ENCODE measurements around the gene ITGAL.
A peak's percentile ranks its signal among the peaks of the same experiment; 100 is the strongest.

ITGAL gene

GRCh38 chr16:30491744-30492308 lies 19.3 kb downstream of the ITGAL start:
- peak; percentile 92 for DNase-seq (ENCODE audit: low read depth)

GRCh38 chr16:30493941-30494488 lies 21.5 kb downstream of the ITGAL start:
- no peak overlapping the region for H3K4me3 ChIP-seq (ENCODE audit: low read depth, low read length)

More at GRCh38 chr16:30491744-30492308, 19.3 kb downstream of the ITGAL start:
- H3K4me3 ChIP-seq (ENCODE audit: low read depth, low read length) = no peak overlapping the region
- TF ChIP-seq CTCF (conservative IDR thresholded peaks at IDR 0.05; ENCODE audit: low read depth, low read length) = no peak

GRCh38 chr16:30494709-30495108 lies 22.2 kb downstream of the ITGAL start:
- no peak overlapping the region for H3K4me3 ChIP-seq (ENCODE audit: low read depth, low read length)
- no peak for DNase-seq (ENCODE audit: low read depth)
- no peak for TF ChIP-seq CTCF (conservative IDR thresholded peaks at IDR 0.05; ENCODE audit: low read depth, low read length)

More at GRCh38 chr16:30493941-30494488, 21.5 kb downstream of the ITGAL start:
- no peak for DNase-seq (ENCODE audit: low read depth)
- no peak for TF ChIP-seq CTCF (conservative IDR thresholded peaks at IDR 0.05; ENCODE audit: low read depth, low read length)

GRCh38 chr16:30499284-30499683 lies 26.7 kb downstream of the ITGAL start:
- no peak overlapping the region for H3K4me3 ChIP-seq (ENCODE audit: low read depth, low read length)
- TF ChIP-seq CTCF (conservative IDR thresholded peaks at IDR 0.05; ENCODE audit: low read depth, low read length) = no peak
- DNase-seq (ENCODE audit: low read depth) = no peak

GRCh38 chr16:30503403-30504296 lies 31.1 kb downstream of the ITGAL start:
- DNase-seq (ENCODE audit: low read depth) = no peak
- no peak overlapping the region for H3K4me3 ChIP-seq (ENCODE audit: low read depth, low read length)
- TF ChIP-seq CTCF (conservative IDR thresholded peaks at IDR 0.05; ENCODE audit: low read depth, low read length) = no peak

- DNase-seq (ENCODE audit: low read depth) = no peak
- no peak overlapping the region for H3K4me3 ChIP-seq (ENCODE audit: low read depth, low read length)
- TF ChIP-seq CTCF (conservative IDR thresholded peaks at IDR 0.05; ENCODE audit: low read depth, low read length) = no peak
Observed at GRCh38 chr16:30509081-30509765, 36.7 kb downstream of the ITGAL start.
